ENCODE data around the gene FAM83E. TPM values are rescaled to one million over a fixed set of nuclear protein-coding genes. Genes with fewer than 3 reads are reported as not detected.

FAM83E gene
- total RNA-seq, 1 experiment from 2014 or later, result 8.8 TPM

- TF ChIP-seq STAT6 (CRISPR knock-in tag; conservative IDR thresholded peaks at IDR 0.05; ENCODE audit: low read depth) (no peak), AR (CRISPR knock-in tag; IDR thresholded peaks at IDR 0.05) (peak; percentile 76; the same call in 1 of the 2 replicates), FOXP1 (CRISPR knock-in tag; IDR thresholded peaks at IDR 0.05; ENCODE audit: borderline replicate concordance) (no peak), SMAD4 (CRISPR knock-in tag; IDR thresholded peaks at IDR 0.05) (no peak), USF1 (CRISPR knock-in tag; IDR thresholded peaks at IDR 0.05) (peak; percentile 45; the same call in 1 of the 2 replicates), TP53 (CRISPR knock-in tag; IDR thresholded peaks at IDR 0.05) (peak; percentile 58; the same call in 1 of the 2 replicates), IRF1 (CRISPR knock-in tag; IDR thresholded peaks at IDR 0.05) (no peak), ZNF425 (CRISPR knock-in tag; conservative IDR thresholded peaks at IDR 0.05) (0 out of 2 replicates have a peak, but pooled peaks have one; percentile 31), USF2 (CRISPR knock-in tag; IDR thresholded peaks at IDR 0.05) (peak; percentile 39; the same call in 1 of the 2 replicates), NR2C2 (CRISPR knock-in tag; IDR thresholded peaks at IDR 0.05) (no peak), HMGXB4 (CRISPR knock-in tag; IDR thresholded peaks at IDR 0.05) (0 out of 2 replicates have a peak, but pooled peaks have one; percentile 28), RELA (CRISPR knock-in tag; IDR thresholded peaks at IDR 0.05; ENCODE audit: borderline replicate concordance) (peak; percentile 77; the same call in 1 of the 2 replicates), NFATC4 (CRISPR knock-in tag; IDR thresholded peaks at IDR 0.05) (peak; percentile 85), ERG (CRISPR knock-in tag; IDR thresholded peaks at IDR 0.05) (peak; percentile 74), SP1 (CRISPR knock-in tag; conservative IDR thresholded peaks at IDR 0.05) (no peak; the same call in 1 of the 2 replicates), TEAD1 (CRISPR knock-in tag; IDR thresholded peaks at IDR 0.05) (no peak), CDX4 (CRISPR knock-in tag; IDR thresholded peaks at IDR 0.05; ENCODE audit: borderline replicate concordance) (no peak), ZNF512 (CRISPR knock-in tag; IDR thresholded peaks at IDR 0.05; ENCODE audit: borderline replicate concordance) (no peak), ETV6 (CRISPR knock-in tag; IDR thresholded peaks at IDR 0.05) (no peak), ZNF232 (CRISPR knock-in tag; IDR thresholded peaks at IDR 0.05) (0 out of 2 replicates have a peak, but pooled peaks have one; percentile 28), NR1H2 (CRISPR knock-in tag; IDR thresholded peaks at IDR 0.05) (no peak), TEAD4 (CRISPR knock-in tag; IDR thresholded peaks at IDR 0.05) (no peak)
These were observed 15.6 kb upstream of the FAM83E start (continued) for GRCh38 chr19:48630296-48631063.
